GM20000 (cell line): ENCODE results near the gene RAB1B.
"Not testable (repeated sequence)": the region's sequence is repeated elsewhere in the genome, so short reads cannot be mapped to it uniquely, and the experiment has no call there.

ENCODE experiments used
- DNase-seq: peaks from one replicate; pipeline ENCODE4 v3.0.0; 2012; ENCODE audit warnings: low spot score
- CTCF ChIP-seq: IDR thresholded peaks from 2 replicates; pipeline ENCODE4 v1.5.1; 2012; ENCODE audit warnings: mild to moderate bottlenecking, control low read depth; ENCODE audit errors: extremely low read depth, missing control alignments

RAB1B gene

DNA sequence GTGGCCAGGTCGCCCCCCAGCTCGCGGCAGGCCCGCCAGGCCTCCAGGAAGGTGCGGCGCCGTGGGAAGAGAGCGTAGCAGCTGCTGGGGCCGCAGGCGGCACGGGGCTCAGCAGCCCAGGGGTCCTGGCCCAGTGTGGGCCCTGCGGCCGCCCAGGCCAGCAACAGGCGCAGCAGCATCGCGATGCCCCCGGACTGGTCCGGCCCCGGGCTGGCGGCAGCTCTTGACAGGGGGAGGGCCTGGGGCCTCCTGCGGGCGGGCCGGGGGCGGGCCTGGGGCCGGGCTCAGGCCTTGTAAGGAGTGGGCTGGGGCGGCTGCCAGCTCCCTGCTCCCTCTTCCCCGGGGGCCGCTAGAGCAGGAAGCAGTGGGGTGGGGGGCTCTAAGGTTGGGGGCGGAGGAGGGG, 48.4 kb downstream of the RAB1B start, which contains the start of gene CD248:
Gene CD248, minus strand, starts transcription at position 196 of the 403 bp plus-strand sequence. Its CDS starts 17 bp downstream, at position 179.
- no peak for DNase-seq
- TF ChIP-seq CTCF: no peak

- no peak for DNase-seq
- TF ChIP-seq CTCF: no peak
Observed at GRCh38 chr11:66317322-66317722, 48.9 kb downstream of the RAB1B start.

- TF ChIP-seq CTCF: no peak
- DNase-seq: no peak
Observed at GRCh38 chr11:66317723-66318599, 49.5 kb downstream of the RAB1B start.

GRCh38 chr11:66318600-66318970, 50.1 kb downstream of the RAB1B start:
- no peak for TF ChIP-seq CTCF
- DNase-seq: no peak

DNA sequence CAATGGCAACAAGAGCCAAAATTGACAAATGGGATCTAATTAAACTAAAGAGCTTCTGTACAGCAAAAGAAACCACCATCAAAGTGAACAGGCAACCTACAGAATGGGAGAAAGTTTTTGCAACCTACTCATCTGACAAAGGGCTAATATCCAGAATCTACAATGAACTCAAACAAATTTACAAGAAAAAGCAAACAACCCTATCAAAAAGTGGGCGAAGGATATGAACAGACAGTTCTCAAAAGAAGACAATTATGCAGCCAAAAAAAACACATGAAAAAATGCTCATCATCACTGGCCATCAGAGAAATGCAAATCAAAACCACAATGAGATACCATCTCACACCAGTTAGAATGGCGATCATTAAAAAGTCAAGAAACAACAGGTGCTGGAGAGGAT, 51.9 kb downstream of the RAB1B start:
- DNase-seq: not testable (repeated sequence)

- not testable (repeated sequence) for DNase-seq
Observed at GRCh38 chr11:66320748-66321147, 52.3 kb downstream of the RAB1B start.

- TF ChIP-seq CTCF: no peak
- DNase-seq: no peak
Observed at GRCh38 chr11:66321606-66322005, 53.2 kb downstream of the RAB1B start.

DNA sequence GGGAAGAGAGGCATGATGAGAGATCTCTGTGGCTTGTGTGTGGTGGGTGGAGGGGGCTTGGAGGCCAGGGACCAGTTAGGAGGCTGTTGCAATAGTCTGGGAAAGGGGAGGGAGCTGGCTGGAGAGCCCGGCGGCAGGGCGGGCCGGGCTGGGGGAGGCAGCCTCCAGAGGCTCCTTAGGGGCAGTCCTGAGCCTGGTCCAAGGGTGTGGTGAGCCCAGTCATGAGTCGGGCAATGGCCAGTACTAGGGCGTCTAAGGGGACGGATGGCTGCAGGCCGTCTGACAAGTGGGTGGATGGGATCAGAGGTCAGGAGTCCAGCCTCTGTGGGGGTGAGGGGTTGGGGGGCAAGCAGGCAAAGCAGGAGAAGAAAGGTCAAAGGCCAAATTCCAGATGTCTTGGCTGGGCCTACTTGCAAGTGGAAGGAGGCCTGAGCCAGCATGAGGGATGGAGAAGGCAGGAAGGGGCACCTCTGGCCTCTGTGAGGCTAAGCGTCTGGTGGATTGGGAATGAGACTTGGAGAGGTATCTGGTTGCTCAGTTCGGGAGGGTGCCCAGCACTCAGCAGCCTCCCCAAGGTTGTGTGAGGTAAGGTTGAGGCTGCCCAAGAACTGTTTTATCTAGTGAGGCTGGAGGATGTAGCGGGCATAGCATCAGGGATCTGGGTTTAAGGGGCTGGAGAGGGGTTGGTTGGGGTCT, 54.4 kb downstream of the RAB1B start:
- no peak for DNase-seq
- TF ChIP-seq CTCF: no peak
